ENCODE results near the gene COQ8B.

DNA sequence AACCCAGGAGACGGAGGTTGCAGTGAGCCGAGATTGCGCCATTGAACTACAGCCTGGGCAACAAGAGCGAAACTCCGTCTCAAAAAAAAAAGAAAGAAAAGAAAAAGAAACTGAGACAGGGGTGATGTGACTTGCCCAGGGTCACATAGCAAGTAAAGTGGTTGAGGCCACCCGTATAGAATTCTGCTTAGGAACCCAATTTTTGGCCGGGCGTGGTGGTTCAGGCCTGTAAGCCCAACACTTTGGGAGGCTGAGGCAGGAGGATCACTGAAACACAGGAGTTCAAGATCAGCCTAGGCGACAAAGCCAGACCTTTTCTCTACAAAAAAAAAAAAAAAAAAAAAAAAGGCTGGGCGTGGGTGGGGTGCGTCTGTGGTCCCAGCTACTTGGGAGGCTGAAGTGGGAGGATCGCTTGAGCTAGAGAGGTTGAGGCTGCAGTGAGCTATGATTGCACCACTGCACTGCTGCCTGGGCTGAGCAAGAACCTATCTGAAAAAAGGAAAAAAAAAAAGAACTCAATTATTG is 35.6 kb upstream of the COQ8B start:
- TF ChIP-seq, protein P1, sequence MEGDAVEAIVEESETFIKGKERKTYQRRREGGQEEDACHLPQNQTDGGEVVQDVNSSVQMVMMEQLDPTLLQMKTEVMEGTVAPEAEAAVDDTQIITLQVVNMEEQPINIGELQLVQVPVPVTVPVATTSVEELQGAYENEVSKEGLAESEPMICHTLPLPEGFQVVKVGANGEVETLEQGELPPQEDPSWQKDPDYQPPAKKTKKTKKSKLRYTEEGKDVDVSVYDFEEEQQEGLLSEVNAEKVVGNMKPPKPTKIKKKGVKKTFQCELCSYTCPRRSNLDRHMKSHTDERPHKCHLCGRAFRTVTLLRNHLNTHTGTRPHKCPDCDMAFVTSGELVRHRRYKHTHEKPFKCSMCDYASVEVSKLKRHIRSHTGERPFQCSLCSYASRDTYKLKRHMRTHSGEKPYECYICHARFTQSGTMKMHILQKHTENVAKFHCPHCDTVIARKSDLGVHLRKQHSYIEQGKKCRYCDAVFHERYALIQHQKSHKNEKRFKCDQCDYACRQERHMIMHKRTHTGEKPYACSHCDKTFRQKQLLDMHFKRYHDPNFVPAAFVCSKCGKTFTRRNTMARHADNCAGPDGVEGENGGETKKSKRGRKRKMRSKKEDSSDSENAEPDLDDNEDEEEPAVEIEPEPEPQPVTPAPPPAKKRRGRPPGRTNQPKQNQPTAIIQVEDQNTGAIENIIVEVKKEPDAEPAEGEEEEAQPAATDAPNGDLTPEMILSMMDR (IDR thresholded peaks at IDR 0.05; ENCODE audit: insufficient read depth, low read depth, low read length) = no peak
- no peak for TF ChIP-seq EZH2 (IDR thresholded peaks at IDR 0.05; ENCODE audit: insufficient read depth, low read length)

All from astrocyte (in vitro differentiated cells and primary cell).